Mesothelial cell of epicardium (in vitro differentiated cells): ENCODE measurements around the gene FAAH. TPM values are rescaled to one million over a fixed set of nuclear protein-coding genes. Genes with fewer than 3 reads are reported as not detected.

Source experiments
- DNase-seq, 2 experiments: peaks; one replicate each; pipeline ENCODE4 v3.0.0; 2021; ENCODE audit warnings: low spot score in 2 of 2; ENCODE audit not compliant: unreplicated experiment in 2 of 2
- H3K27ac Mint-ChIP-seq: 2 replicates; pipeline ENCODE4 v1.8.0; 2021; ENCODE audit warnings: mixed read lengths
- H3K27me3 Mint-ChIP-seq: 2 replicates; pipeline ENCODE4 v1.8.0; 2021; ENCODE audit warnings: low read depth, mixed read lengths
- H3K36me3 Mint-ChIP-seq: 2 replicates; pipeline ENCODE4 v1.8.0; 2021; ENCODE audit warnings: mixed read lengths
- H3K4me1 Mint-ChIP-seq: 2 replicates; pipeline ENCODE4 v1.8.0; 2021; ENCODE audit warnings: mixed read lengths
- H3K4me3 Mint-ChIP-seq: 2 replicates; pipeline ENCODE4 v1.8.0; 2021; ENCODE audit warnings: mild to moderate bottlenecking, moderate library complexity, mixed read lengths
- H3K9me3 Mint-ChIP-seq: 2 replicates; pipeline ENCODE4 v1.8.0; 2021; ENCODE audit warnings: mixed read lengths
- total RNA-seq: library from RNA; stranded (reverse); gene quantifications from 3 replicates; pipeline ENCODE4 v1.2.1, GENCODE V29; 2021
- TF ChIP-seq, protein P1 (sequence below): fragments of 200-600 bp; sonication (generic); IDR thresholded peaks from one replicate; pipeline ENCODE4 v1.5.0; 2021; ENCODE audit warnings: antibody characterized with exemption; ENCODE audit not compliant: unreplicated experiment

FAAH gene
- total RNA-seq, 1 donor from 2014 or later = 35.0 TPM

DNA sequence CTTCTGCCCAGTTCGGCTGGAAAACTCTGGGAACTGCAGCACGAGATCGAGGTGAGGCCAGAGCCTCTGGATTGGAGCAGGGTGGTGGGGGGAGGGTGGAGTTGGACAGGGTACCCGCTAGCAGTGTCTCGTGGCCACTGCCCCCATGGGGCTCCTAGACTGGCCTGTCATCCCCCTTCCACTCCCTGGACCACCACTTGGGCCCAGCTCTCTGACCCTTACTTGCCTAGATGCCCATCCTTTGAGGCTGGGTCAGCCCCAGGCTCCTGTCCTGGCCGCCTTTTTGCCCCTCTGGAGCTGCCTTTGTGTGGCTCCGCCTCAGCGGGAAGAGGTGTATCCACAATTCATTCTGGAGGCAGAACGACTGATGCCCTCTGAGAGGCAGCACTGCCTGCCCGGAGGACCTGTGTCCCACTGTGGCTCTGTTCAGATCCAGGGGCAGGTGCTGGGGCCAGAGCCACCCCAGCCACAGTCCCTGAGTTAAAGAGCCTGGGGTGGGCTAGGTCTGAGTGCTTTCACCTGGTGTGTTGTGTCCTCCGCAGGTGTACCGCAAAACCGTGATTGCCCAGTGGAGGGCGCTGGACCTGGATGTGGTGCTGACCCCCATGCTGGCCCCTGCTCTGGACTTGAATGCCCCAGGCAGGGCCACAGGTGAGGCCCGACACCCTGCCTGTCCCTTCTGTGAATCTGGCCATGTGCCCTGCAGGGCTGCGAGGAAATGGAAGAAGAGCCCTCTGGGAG, 17.7 kb downstream of the FAAH start:
- no peaks in the 10 kb centered on the region for H3K9me3 Mint-ChIP-seq
- H3K27ac Mint-ChIP-seq = no peak overlapping the region
- DNase-seq = no peak
- H3K36me3 Mint-ChIP-seq = peaks cover 7% of the 10 kb centered on the region
- H3K4me1 Mint-ChIP-seq = peaks cover 10% of the 10 kb centered on the region
- H3K4me3 Mint-ChIP-seq = no peak overlapping the region
- peaks cover 1% of the 10 kb centered on the region for H3K27me3 Mint-ChIP-seq
- TF ChIP-seq, protein P1, sequence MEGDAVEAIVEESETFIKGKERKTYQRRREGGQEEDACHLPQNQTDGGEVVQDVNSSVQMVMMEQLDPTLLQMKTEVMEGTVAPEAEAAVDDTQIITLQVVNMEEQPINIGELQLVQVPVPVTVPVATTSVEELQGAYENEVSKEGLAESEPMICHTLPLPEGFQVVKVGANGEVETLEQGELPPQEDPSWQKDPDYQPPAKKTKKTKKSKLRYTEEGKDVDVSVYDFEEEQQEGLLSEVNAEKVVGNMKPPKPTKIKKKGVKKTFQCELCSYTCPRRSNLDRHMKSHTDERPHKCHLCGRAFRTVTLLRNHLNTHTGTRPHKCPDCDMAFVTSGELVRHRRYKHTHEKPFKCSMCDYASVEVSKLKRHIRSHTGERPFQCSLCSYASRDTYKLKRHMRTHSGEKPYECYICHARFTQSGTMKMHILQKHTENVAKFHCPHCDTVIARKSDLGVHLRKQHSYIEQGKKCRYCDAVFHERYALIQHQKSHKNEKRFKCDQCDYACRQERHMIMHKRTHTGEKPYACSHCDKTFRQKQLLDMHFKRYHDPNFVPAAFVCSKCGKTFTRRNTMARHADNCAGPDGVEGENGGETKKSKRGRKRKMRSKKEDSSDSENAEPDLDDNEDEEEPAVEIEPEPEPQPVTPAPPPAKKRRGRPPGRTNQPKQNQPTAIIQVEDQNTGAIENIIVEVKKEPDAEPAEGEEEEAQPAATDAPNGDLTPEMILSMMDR = peak; percentile 69

- H3K9me3 Mint-ChIP-seq = no peaks in the 10 kb centered on the region
- TF ChIP-seq, protein P1 = no peak
- H3K4me3 Mint-ChIP-seq = no peak overlapping the region
- DNase-seq = no peak
- no peaks in the 10 kb centered on the region for H3K4me1 Mint-ChIP-seq
- no peak overlapping the region for H3K27ac Mint-ChIP-seq
- peaks cover 5% of the 10 kb centered on the region for H3K36me3 Mint-ChIP-seq
- H3K27me3 Mint-ChIP-seq = peaks cover 2% of the 10 kb centered on the region
These were observed 18.9 kb downstream of the FAAH start for GRCh38 chr1:46412893-46413595.

GRCh38 chr1:46413596-46413985, 19.5 kb downstream of the FAAH start:
- Mint-ChIP-seq H3K36me3 (peaks cover 5% of the 10 kb centered on the region), H3K27me3 (peaks cover 5% of the 10 kb centered on the region), H3K4me1 (no peaks in the 10 kb centered on the region), H3K27ac (no peak overlapping the region), H3K4me3 (no peak overlapping the region), H3K9me3 (no peaks in the 10 kb centered on the region)
- TF ChIP-seq, protein P1 = peak; percentile 35
- no peak for DNase-seq

DNA sequence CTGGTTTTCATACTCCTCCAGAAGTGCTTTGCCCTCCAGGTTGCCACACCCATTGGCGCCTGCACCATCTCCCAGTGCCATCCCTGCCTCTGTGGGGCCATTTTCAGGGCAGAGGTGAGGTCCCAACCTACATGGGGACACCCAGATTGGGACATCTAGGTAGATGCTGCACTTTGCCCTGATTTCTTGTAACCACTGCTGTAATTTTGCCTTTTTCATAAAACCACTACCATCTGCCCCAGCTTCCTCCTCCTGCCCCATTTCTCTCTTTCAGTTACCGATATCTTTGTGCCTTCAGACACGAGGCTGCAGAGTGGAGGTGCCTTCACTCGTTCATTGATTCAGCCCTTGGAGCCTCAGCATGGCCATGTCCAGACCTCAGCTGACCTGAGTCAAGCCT, 21.4 kb downstream of the FAAH start:
- TF ChIP-seq, protein P1 = no peak
- Mint-ChIP-seq H3K27ac (no peak overlapping the region), H3K4me1 (no peaks in the 10 kb centered on the region), H3K27me3 (peaks cover 19% of the 10 kb centered on the region), H3K4me3 (no peak overlapping the region), H3K36me3 (peaks cover 2% of the 10 kb centered on the region), H3K9me3 (no peaks in the 10 kb centered on the region)
- DNase-seq = no peak

- H3K4me3 Mint-ChIP-seq = no peak overlapping the region
- TF ChIP-seq, protein P1 = no peak
- H3K4me1 Mint-ChIP-seq = no peaks in the 10 kb centered on the region
- H3K36me3 Mint-ChIP-seq = no peaks in the 10 kb centered on the region
- no peak for DNase-seq
- H3K9me3 Mint-ChIP-seq = no peaks in the 10 kb centered on the region
- peaks cover 46% of the 10 kb centered on the region for H3K27me3 Mint-ChIP-seq
- no peak overlapping the region for H3K27ac Mint-ChIP-seq
These were observed 24.9 kb downstream of the FAAH start for GRCh38 chr1:46418976-46419375.
